Heart left ventricle (tissue), 13 donors: Measurements from ENCODE around the gene RALGPS1.

ENCODE experiments used
- CTCF ChIP-seq, 12 donors: fragments of 200-600 bp; sonication (generic) in 4 of 12; IDR thresholded peaks; one replicate each; pipeline versions ENCODE4 v1.5.0 to v1.8.0; 2018 to 2022; ENCODE audit warnings: antibody characterized with exemption in 12 of 12, mild to moderate bottlenecking in 5 of 12
- POLR2A ChIP-seq, 2 donors: fragments of 450-650 bp; IDR thresholded peaks; one replicate each; pipeline ENCODE4 v1.6.1; 2017; ENCODE audit warnings: antibody characterized with exemption in 2 of 2, mild to moderate bottlenecking in 2 of 2, moderate library complexity in 2 of 2
- donor health status: ischemic (EF 13 %, LVEDD 7.1; RV severe dilation, severe dysfunction).
- donor health status: DM: no; HTN: yes; CAD: no.
- donor health status: DM: no; HTN: no; CAD: no.
- donor health status: ischemic (EF 25% LVEDD 6.9; RV normal size, moderate dysfunction).
- donor health status: ischemic (EF 25% LVEDD 5.7; RV mildly dilated, moderate dysfunction).
- donor health status: ischemic (EF 35%, LVEDD 5.7; RV mildly dilated, moderate dysfunction).
- donor health status: nonischemic (EF 11% LVEDD 7.7; RV severe dilation, severe dysfunction).
- donor health status: DM: yes; HTN: yes; CAD: no.
- donor health status: PGD.
- donor health status: ischemic (EF 29% LVEDD 5.4; RV normal size, mild dysfunction).
- donor health status: nonischemic (EF 23%, LVEDD 6.1; RV moderate dilation, normal function).

- TF ChIP-seq CTCF (IDR thresholded peaks at IDR 0.05) = no peak
- TF ChIP-seq POLR2A (IDR thresholded peaks at IDR 0.05) = no peak
Observed at GRCh38 chr9:126934441-126934840, 19.9 kb downstream of the RALGPS1 start.
